Lung (tissue), 12 donors: ENCODE results near the gene ALG1. TPM values are rescaled to one million over a fixed set of nuclear protein-coding genes. Genes with fewer than 3 reads are reported as not detected.

Experiments used
- ATAC-seq: fragments of 200-7000 bp; cut with Tn5 transposase; one replicate; pipeline ENCODE4 v1.9.1; 2020; ENCODE audit warnings: moderate number of reproducible peaks; ENCODE audit not compliant: insufficient read depth, low FRiP score
- DNase-seq, 3 donors: peaks; one replicate each; pipeline ENCODE4 v3.0.0-alpha.2; 2013 to 2017
- H3K27ac ChIP-seq, 2 donors: one replicate each; pipeline ENCODE4 v1.5.1; 2013; ENCODE audit warnings: mild to moderate bottlenecking in 2 of 2, moderate library complexity in 2 of 2, control low read depth in 1 of 2, inconsistent platforms in 1 of 2, low read depth in 1 of 2, low read length in 1 of 2
- H3K27me3 ChIP-seq, 3 donors: one replicate each; pipeline ENCODE4 v1.5.1; 2013; ENCODE audit warnings: low read length in 2 of 3; ENCODE audit not compliant: control insufficient read depth in 3 of 3, insufficient read depth in 3 of 3
- H3K36me3 ChIP-seq, 4 donors: one replicate each; pipeline ENCODE4 v1.5.1; 2013; ENCODE audit warnings: low read length in 4 of 4, mild to moderate bottlenecking in 1 of 4, moderate library complexity in 1 of 4; ENCODE audit not compliant: control insufficient read depth in 4 of 4, insufficient read depth in 4 of 4
- H3K4me1 ChIP-seq, 5 donors: one replicate each; pipeline ENCODE4 v1.5.1; 2013; ENCODE audit warnings: low read length in 5 of 5, mild to moderate bottlenecking in 2 of 5, moderate library complexity in 1 of 5; ENCODE audit not compliant: control insufficient read depth in 5 of 5, insufficient read depth in 5 of 5
- H3K4me3 ChIP-seq: one replicate; pipeline ENCODE4 v1.5.1; 2013; ENCODE audit warnings: mild to moderate bottlenecking, control low read depth, moderate library complexity
- H3K9ac ChIP-seq, 2 donors: one replicate each; pipeline ENCODE4 v1.5.1; 2013; ENCODE audit warnings: low read length in 2 of 2, control low read depth in 1 of 2; ENCODE audit not compliant: insufficient read depth in 1 of 2
- H3K9me3 ChIP-seq, 4 donors: one replicate each; pipeline ENCODE4 v1.5.1; 2013; ENCODE audit warnings: low read length in 3 of 4, mild to moderate bottlenecking in 1 of 4, moderate library complexity in 1 of 4; ENCODE audit not compliant: control insufficient read depth in 4 of 4, insufficient read depth in 3 of 4
- WGBS, 2 donors: extraction: QIAGEN DNeasy Blood & Tissue Kit; methylation state at CpG; one replicate each; pipeline ENCODE4 v1.1.7; 2013; 5-methylcytosine and 5-hydroxymethylcytosine counted together
- polyA plus RNA-seq, 2 donors: library from polyadenylated mRNA; stranded (reverse); fragments of 200-250 nt; gene quantifications; one replicate each; pipeline ENCODE4 v1.2.1, GENCODE V29; 2013
- total RNA-seq, 2 donors: library from RNA; depleted of rRNA in 1 of 2; stranded (reverse); fragments of >200 nt in 1 of 2; gene quantifications; one replicate each; pipeline ENCODE4 v1.2.1, GENCODE V29; 2014 to 2021
- TF ChIP-seq, protein P1 (sequence below): IDR thresholded peaks from 2 replicates; pipeline ENCODE4 v1.5.1; 2012; ENCODE audit warnings: mild to moderate bottlenecking; ENCODE audit errors: control extremely low read depth, extremely low read depth
- donor health status: control.
- donor health status: control.
- donor health status: Bipolar disorder and iron deficiency.
- donor health status: healthy.
- donor health status: DM: yes; HTN: yes; CAD: no.

ALG1 gene
- total and polyA plus RNA-seq, 4 donors, result 19.6 to 31.7 (median 24.3) TPM

DNA sequence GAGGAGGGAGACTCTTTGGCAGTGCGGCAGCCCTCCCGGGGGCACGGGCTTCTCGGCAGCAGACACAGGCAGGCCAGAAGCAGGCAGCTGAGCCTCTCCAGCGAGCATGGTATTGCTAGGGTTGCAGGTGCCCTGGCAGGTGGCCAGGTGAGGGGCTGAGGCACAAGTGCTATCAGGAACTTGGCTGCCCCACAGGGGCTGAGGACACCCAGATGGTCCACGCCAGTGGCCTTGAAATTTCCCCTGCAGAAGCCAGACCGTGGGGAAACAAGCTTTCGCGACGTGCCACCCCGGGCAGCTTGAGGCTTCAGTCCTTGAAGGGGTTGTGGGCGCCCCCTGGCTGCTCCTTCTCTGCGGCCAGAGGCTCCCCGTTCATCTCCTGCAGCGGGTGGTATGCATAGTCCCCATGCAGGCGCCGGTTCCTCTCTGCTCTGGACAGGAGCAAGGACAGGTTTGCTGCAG lies 46.4 kb upstream of the ALG1 start:
- no peaks in the 10 kb centered on the region for H3K9me3 ChIP-seq
- no peak overlapping the region for H3K4me3 ChIP-seq
- no peak for ATAC-seq
- peaks cover 0 to 16% (median 0%) of the 10 kb centered on the region in 4 donors for H3K36me3 ChIP-seq
- H3K27me3 ChIP-seq, result no peaks in the 10 kb centered on the region
- no peak overlapping the region for H3K27ac ChIP-seq
- peak in 2 of 3 donors; percentile 12 to 16 for DNase-seq
- no peaks in the 10 kb centered on the region for H3K4me1 ChIP-seq
- 58 to 63% methylated on average over 17 of the region's 17 CpGs for WGBS, 2 donors
- TF ChIP-seq, protein P1, sequence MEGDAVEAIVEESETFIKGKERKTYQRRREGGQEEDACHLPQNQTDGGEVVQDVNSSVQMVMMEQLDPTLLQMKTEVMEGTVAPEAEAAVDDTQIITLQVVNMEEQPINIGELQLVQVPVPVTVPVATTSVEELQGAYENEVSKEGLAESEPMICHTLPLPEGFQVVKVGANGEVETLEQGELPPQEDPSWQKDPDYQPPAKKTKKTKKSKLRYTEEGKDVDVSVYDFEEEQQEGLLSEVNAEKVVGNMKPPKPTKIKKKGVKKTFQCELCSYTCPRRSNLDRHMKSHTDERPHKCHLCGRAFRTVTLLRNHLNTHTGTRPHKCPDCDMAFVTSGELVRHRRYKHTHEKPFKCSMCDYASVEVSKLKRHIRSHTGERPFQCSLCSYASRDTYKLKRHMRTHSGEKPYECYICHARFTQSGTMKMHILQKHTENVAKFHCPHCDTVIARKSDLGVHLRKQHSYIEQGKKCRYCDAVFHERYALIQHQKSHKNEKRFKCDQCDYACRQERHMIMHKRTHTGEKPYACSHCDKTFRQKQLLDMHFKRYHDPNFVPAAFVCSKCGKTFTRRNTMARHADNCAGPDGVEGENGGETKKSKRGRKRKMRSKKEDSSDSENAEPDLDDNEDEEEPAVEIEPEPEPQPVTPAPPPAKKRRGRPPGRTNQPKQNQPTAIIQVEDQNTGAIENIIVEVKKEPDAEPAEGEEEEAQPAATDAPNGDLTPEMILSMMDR, result no peak
- H3K9ac ChIP-seq, result no peak overlapping the region

DNA sequence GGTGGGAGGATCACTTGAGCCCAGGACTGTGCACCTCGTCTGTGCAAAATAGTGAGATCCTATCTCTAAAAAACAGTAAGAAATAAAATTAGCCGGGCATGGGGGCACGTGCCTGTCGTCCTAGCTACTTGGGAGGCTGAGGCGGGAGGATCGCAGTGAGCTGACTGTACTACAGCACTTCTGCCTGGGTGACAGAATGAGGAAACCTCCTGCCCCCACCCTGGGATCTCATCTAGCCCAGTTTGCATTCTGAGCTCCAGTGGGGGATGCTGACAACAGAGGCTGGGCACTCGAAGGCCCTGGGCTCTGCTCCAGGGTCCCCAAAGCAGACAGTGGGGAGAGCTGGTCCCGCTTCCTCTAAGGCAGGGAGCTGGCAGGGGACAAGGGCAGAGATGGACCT lies 45.0 kb upstream of the ALG1 start:
- no peaks in the 10 kb centered on the region for H3K4me1 ChIP-seq
- DNase-seq (peak in 1 of 3 donors; percentile 8), ATAC-seq (no peak)
- 92 to 96% methylated on average over 8 of the region's 8 CpGs for WGBS, 2 donors
- TF ChIP-seq, protein P1, result no peak
- no peak overlapping the region for H3K9ac ChIP-seq
- H3K27me3 ChIP-seq, result no peaks in the 10 kb centered on the region
- no peak overlapping the region for H3K4me3 ChIP-seq
- peaks cover 0 to 21% (median 0%) of the 10 kb centered on the region in 4 donors for H3K36me3 ChIP-seq
- no peaks in the 10 kb centered on the region for H3K9me3 ChIP-seq
- no peak overlapping the region for H3K27ac ChIP-seq

DNA sequence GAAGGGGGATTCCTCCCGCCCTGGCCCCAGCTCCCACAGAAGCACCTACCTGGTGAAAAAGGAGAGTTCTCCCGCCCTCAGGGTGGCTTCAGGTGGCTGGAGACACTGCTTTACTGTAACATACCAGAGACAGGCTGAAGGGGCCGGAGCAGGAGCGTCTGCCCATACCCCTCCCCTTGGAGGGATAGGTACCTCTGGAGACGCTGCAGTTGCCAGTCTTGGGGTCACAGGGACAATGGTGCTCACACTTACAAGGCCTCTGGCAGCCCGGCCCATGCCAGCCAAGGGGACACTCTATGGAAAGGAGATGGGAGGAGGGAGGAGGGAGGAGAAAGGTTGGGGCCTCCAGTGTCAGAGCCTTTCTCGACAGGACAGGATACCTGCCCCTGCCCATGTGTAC lies 44.6 kb upstream of the ALG1 start:
- Histone ChIP-seq H3K27me3 (no peaks in the 10 kb centered on the region), H3K4me1 (no peaks in the 10 kb centered on the region), H3K9me3 (no peaks in the 10 kb centered on the region), H3K9ac (no peak overlapping the region), H3K27ac (no peak overlapping the region), H3K36me3 (peaks cover 0 to 21% (median 0%) of the 10 kb centered on the region in 4 donors), H3K4me3 (no peak overlapping the region)
- DNase-seq, result peak in 1 of 3 donors; percentile 8
- 91 to 95% methylated on average over 7 of the region's 7 CpGs for WGBS, 2 donors
- TF ChIP-seq, protein P1, result no peak
- ATAC-seq, result no peak

DNA sequence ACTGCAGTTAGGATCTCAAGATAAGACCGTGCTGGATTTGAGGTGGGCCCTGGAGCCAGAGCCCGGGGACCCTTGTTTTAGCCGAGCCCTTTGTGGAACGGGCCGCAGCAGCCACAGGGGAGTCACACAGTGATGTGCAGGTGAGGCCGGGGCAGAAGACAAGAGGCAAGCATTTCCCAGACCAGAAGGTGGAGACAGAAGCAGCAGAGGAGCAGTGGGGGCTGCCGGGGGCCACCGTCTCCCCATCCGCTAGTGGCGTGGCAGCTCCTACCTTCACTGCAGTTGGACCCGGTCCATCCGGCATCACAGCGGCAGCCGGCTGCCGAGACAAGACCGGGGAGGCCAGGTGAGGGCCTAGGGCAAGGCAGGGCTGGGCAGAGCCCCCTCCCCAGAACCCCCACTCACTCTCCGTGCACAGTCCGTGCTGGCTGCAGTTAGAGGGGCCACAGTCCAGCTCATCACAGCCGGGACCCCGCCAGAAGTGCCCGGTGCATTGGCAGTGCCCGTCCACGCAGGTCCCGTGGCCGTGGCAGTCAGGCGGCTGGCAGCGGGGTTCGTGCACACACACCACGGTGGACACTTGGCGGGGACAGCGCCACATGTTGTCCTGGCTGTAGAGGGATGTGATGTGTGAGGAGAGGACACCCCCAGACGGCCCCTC lies 43.9 kb upstream of the ALG1 start:
- Histone ChIP-seq H3K36me3 (peaks cover 0 to 21% (median 0%) of the 10 kb centered on the region in 4 donors), H3K4me3 (no peak overlapping the region), H3K27ac (no peak overlapping the region), H3K9ac (no peak overlapping the region), H3K4me1 (peaks cover 0 to 4% (median under 1%) of the 10 kb centered on the region in 5 donors), H3K27me3 (no peaks in the 10 kb centered on the region), H3K9me3 (no peaks in the 10 kb centered on the region)
- TF ChIP-seq, protein P1, result no peak
- no peak for ATAC-seq
- 95 to 97% methylated on average over 31 to 32 of the region's 32 CpGs for WGBS, 2 donors
- DNase-seq, result no peak
